ENCODE measurements around the gene FLACC1. TPM values are rescaled to one million over a fixed set of nuclear protein-coding genes. Genes with fewer than 3 reads are reported as not detected.

Gene FLACC1, protein sequence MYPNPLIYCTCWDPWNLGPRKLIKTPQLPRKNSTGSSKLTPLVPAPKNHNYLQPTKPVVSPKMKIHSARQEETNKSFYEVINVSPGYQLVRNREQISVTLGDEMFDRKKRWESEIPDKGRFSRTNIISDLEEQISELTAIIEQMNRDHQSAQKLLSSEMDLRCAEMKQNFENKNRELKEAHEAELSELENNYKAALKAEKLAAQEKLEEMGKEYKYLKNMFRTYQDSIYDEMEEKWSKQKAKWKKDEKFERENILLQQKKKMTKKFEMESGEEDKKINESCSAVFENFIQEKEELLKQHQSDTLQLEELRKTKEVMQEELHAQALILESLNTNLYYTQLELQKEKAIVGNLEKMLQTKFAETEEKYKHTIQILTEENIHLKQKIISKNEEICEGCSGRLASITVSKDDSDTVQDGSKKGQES
- polyA plus RNA-seq (2013, experiment 1 of 2) = 0.30 TPM
- not detected for polyA plus RNA-seq (2013, experiment 2 of 2)

- Histone ChIP-seq H3K4me3 (ENCODE audit: low read length) (no peak within 1 kb of the TSS), H3K27ac (ENCODE audit: low read depth, low read length) (0 out of 2 replicates have a peak within 1 kb of the TSS, but pooled peaks have one; percentile 23), H3K4me1 (ENCODE audit: insufficient read depth, low read length) (no peaks in the 10 kb centered on the region), H3K9ac (ENCODE audit: low read depth, low read length) (no peak within 1 kb of the TSS), H3K27me3 (ENCODE audit: insufficient read depth, low read length) (no peaks in the 10 kb centered on the region), H3K36me3 (ENCODE audit: insufficient read depth, low read length) (no peaks in the 10 kb centered on the region), H3K9me3 (ENCODE audit: insufficient read depth, low read depth, low read length) (no peaks in the 10 kb centered on the region)
- 58% methylated on average over 1 of the region's 1 CpG for WGBS
Observed at GRCh38 chr2:201357221-201357620, at the start of gene FLACC1. Gene FLACC1, minus strand, starts transcription at chr2:201357345. Its CDS starts 5,941 bp downstream, at chr2:201351404.

DNA sequence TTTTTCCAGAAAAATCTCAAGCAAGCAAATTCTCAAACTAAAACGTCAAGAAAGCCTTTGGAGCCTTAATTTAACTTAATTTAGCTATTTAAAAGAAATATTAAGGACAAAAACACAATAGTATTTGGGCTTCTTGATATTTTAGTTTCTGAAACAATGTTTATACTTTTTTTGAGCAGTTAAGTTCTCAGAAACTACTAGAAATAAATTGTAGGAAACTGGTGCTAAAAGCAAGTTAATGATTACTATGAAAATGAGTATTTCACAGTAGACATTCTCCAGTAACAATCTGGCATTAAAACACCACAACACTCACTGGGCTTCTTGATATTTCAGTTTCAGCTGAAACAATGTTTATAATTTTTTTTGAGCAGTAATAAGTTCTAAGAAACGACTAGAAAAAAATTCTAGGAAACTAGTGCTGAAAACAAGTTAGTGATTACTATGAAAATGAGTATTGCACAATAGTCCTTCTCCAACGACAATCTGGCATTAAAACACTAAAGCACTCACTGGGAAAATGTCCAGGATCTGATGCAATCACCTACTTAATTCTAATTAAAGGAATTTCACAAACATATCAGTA, 49.0 kb upstream of the FLACC1 start:
- Histone ChIP-seq H3K36me3 (ENCODE audit: insufficient read depth, low read length) (0 out of 2 replicates have a peak, but pooled peaks cover 6% of the 10 kb centered on the region), H3K9ac (ENCODE audit: low read depth, low read length) (no peak overlapping the region), H3K9me3 (ENCODE audit: insufficient read depth, low read depth, low read length) (no peaks in the 10 kb centered on the region), H3K27me3 (ENCODE audit: insufficient read depth, low read length) (no peaks in the 10 kb centered on the region), H3K4me3 (ENCODE audit: low read length) (no peak overlapping the region), H3K4me1 (ENCODE audit: insufficient read depth, low read length) (no peaks in the 10 kb centered on the region), H3K27ac (ENCODE audit: low read depth, low read length) (no peak overlapping the region)
- 95% methylated on average over 2 of the region's 3 CpGs for WGBS

DNA sequence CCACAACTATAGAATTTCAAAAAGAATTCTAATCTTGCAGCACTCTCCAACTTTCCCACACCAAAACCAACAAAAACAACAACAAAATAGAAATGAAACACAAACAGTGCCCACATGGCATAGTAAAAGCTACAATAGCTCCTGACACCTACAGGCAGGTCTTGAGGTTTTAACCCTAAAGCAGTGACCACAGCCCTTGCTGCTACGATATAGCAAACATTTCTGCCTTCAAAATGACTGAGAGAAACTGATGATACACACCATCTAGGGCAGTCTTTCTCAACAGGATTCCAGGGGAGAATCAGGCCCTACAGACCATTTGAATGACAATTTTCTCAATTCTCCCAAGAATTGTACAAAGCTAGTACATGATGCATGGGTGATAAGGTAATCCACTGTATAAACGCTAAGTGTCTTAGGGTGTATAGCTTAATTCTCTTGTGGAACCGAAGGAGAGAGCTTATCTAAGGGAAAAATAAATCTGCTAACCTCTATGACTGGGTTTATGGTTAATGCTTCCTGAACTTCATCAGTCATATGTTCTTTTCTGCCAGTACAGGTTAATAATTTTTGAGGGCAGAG, 47.6 kb upstream of the FLACC1 start:
- no peak overlapping the region for H3K27ac ChIP-seq (ENCODE audit: low read depth, low read length)
- H3K4me3 ChIP-seq (ENCODE audit: low read length) = no peak overlapping the region
- H3K27me3 ChIP-seq (ENCODE audit: insufficient read depth, low read length) = no peaks in the 10 kb centered on the region
- 93% methylated on average over 3 of the region's 3 CpGs for WGBS
- H3K9ac ChIP-seq (ENCODE audit: low read depth, low read length) = no peak overlapping the region
- no peaks in the 10 kb centered on the region for H3K9me3 ChIP-seq (ENCODE audit: insufficient read depth, low read depth, low read length)
- no peaks in the 10 kb centered on the region for H3K4me1 ChIP-seq (ENCODE audit: insufficient read depth, low read length)
- 0 out of 2 replicates have a peak, but pooled peaks cover 2% of the 10 kb centered on the region for H3K36me3 ChIP-seq (ENCODE audit: insufficient read depth, low read length)

DNA sequence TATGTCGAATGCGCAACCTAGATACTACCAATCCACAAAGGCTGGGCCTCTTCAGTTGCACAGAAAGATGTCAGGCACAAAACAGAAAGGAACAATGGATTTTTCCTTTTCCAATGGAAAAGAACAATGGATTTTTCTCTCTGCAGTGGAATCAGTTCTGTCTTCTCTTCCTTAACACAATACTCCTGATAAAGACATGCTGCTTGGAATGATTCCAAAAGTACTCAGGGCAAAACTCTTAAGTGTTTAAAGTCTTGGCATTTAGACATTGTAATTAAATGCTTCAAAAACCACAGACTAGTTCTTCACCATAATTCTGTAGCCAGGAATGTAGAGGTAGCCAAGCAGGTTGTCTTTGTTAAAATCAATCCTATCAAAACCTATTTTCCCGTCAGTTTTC, 46.7 kb upstream of the FLACC1 start:
- Histone ChIP-seq H3K27ac (ENCODE audit: low read depth, low read length) (no peak overlapping the region), H3K9ac (ENCODE audit: low read depth, low read length) (no peak overlapping the region), H3K9me3 (ENCODE audit: insufficient read depth, low read depth, low read length) (no peaks in the 10 kb centered on the region), H3K36me3 (ENCODE audit: insufficient read depth, low read length) (peaks cover 7% of the 10 kb centered on the region), H3K4me3 (ENCODE audit: low read length) (no peak overlapping the region), H3K4me1 (ENCODE audit: insufficient read depth, low read length) (no peaks in the 10 kb centered on the region), H3K27me3 (ENCODE audit: insufficient read depth, low read length) (no peaks in the 10 kb centered on the region)
- 100% methylated on average over 2 of the region's 3 CpGs for WGBS

DNA sequence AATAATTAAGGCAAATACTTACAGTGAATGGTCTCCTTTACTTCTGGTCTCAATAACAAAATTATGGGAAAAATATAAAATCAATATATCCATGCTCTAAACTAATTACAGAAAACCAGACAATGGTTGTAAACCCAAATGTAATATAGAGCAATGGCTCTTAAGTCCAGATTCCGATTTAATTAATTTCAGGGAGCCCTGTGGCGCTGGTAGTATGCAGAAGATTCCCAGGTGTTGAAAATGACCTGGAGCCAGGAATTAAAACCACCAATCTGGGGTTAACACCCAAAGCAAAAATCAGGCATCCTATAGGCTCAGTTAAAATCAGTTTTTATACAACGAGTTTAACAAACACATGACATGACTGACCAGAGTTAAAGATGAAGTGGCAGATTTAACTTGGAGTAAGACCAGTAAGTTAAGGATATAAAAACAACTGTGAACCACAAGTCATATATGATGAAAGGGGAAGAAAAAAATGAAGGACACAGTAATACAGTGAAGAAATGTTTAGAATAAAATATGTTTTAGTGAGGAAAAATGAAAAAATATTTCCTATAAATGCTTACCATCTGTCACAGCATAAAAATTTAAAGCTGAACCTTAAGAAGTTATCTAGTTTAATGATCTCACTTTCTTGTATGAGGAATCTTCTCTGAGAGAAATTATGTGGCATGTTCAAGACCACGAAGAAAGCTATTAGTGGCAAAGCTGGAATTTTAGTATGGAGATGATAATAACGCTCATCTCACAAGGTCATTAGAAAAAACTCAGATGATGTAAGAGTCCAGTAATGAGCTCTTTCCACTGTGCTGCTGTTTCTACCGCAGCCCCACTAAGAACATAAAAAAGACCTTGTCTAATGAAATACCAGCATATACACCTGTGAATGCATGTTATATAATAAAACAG, 45.8 kb upstream of the FLACC1 start:
- WGBS = 96% methylated on average over 6 of the region's 6 CpGs
- Histone ChIP-seq H3K9me3 (ENCODE audit: insufficient read depth, low read depth, low read length) (no peaks in the 10 kb centered on the region), H3K27me3 (ENCODE audit: insufficient read depth, low read length) (no peaks in the 10 kb centered on the region), H3K4me3 (ENCODE audit: low read length) (no peak overlapping the region), H3K9ac (ENCODE audit: low read depth, low read length) (no peak overlapping the region), H3K36me3 (ENCODE audit: insufficient read depth, low read length) (peaks cover 12% of the 10 kb centered on the region), H3K4me1 (ENCODE audit: insufficient read depth, low read length) (no peaks in the 10 kb centered on the region), H3K27ac (ENCODE audit: low read depth, low read length) (no peak overlapping the region)

DNA sequence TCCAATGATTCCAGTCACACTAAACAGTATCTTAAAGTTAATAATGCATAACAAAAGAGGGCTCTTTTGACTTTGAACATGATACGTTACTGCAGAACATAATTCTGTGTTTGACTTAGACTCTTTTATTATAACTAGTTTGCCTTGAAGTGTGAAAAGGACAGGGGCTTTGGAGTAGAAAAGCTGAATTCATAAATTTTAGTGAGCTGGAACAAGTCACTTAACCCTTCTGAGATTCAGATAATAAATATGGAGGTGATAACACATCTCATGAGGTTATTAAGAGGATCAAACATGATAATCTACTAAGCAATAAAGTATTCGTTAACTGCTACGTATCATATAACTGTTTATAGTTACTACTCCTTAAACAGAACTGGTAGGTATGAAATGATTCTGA, 44.7 kb upstream of the FLACC1 start:
- Histone ChIP-seq H3K27ac (ENCODE audit: low read depth, low read length) (no peak overlapping the region), H3K36me3 (ENCODE audit: insufficient read depth, low read length) (peaks cover 20% of the 10 kb centered on the region), H3K27me3 (ENCODE audit: insufficient read depth, low read length) (no peaks in the 10 kb centered on the region), H3K4me1 (ENCODE audit: insufficient read depth, low read length) (no peaks in the 10 kb centered on the region), H3K9ac (ENCODE audit: low read depth, low read length) (no peak overlapping the region), H3K9me3 (ENCODE audit: insufficient read depth, low read depth, low read length) (no peaks in the 10 kb centered on the region), H3K4me3 (ENCODE audit: low read length) (no peak overlapping the region)
- 100% methylated on average over 2 of the region's 3 CpGs for WGBS

DNA sequence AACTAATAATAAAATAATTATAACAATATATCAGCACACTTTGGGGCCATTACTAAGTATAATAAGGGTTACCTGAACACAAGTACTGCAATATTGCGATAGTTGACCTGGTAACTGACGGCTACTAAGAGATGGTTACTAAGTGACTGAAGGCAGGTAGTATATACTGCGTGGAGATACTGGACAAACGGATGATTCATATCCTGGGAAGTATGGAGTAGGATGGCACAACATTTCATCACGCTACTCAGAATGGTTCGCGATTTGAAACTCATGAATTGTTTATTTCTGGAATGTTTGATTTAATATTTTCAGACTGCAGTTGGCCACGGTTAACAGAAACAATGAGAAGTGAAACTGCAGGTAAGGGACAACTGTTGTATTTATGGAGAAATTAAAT, 39.5 kb upstream of the FLACC1 start:
- Histone ChIP-seq H3K4me3 (ENCODE audit: low read length) (no peak overlapping the region), H3K27ac (ENCODE audit: low read depth, low read length) (no peak overlapping the region), H3K9me3 (ENCODE audit: insufficient read depth, low read depth, low read length) (no peaks in the 10 kb centered on the region), H3K4me1 (ENCODE audit: insufficient read depth, low read length) (no peaks in the 10 kb centered on the region), H3K36me3 (ENCODE audit: insufficient read depth, low read length) (peaks cover 65% of the 10 kb centered on the region), H3K9ac (ENCODE audit: low read depth, low read length) (no peak overlapping the region), H3K27me3 (ENCODE audit: insufficient read depth, low read length) (no peaks in the 10 kb centered on the region)
- WGBS = 84% methylated on average over 8 of the region's 8 CpGs

GRCh38 chr2:201383136-201383535, 26.0 kb upstream of the FLACC1 start:
- H3K9me3 ChIP-seq (ENCODE audit: insufficient read depth, low read depth, low read length) = no peaks in the 10 kb centered on the region
- no peak overlapping the region for H3K27ac ChIP-seq (ENCODE audit: low read depth, low read length)
- H3K27me3 ChIP-seq (ENCODE audit: insufficient read depth, low read length) = no peaks in the 10 kb centered on the region
- no peak overlapping the region for H3K4me3 ChIP-seq (ENCODE audit: low read length)
- H3K36me3 ChIP-seq (ENCODE audit: insufficient read depth, low read length) = peaks cover 72% of the 10 kb centered on the region
- WGBS = 91% methylated on average over 1 of the region's 1 CpG
- peaks cover 9% of the 10 kb centered on the region; the same call in 1 of the 2 replicates for H3K4me1 ChIP-seq (ENCODE audit: insufficient read depth, low read length)
- H3K9ac ChIP-seq (ENCODE audit: low read depth, low read length) = no peak overlapping the region

GRCh38 chr2:201378496-201379397, 21.6 kb upstream of the FLACC1 start:
- H3K9me3 ChIP-seq (ENCODE audit: insufficient read depth, low read depth, low read length) = no peaks in the 10 kb centered on the region
- no peak overlapping the region for H3K27ac ChIP-seq (ENCODE audit: low read depth, low read length)
- H3K4me3 ChIP-seq (ENCODE audit: low read length) = no peak overlapping the region
- H3K4me1 ChIP-seq (ENCODE audit: insufficient read depth, low read length) = peaks cover 9% of the 10 kb centered on the region; the same call in 1 of the 2 replicates
- H3K36me3 ChIP-seq (ENCODE audit: insufficient read depth, low read length) = peaks cover 34% of the 10 kb centered on the region
- H3K27me3 ChIP-seq (ENCODE audit: insufficient read depth, low read length) = no peaks in the 10 kb centered on the region
- 78% methylated on average over 5 of the region's 5 CpGs for WGBS
- H3K9ac ChIP-seq (ENCODE audit: low read depth, low read length) = no peak overlapping the region

- no peaks in the 10 kb centered on the region for H3K9me3 ChIP-seq (ENCODE audit: insufficient read depth, low read depth, low read length)
- no peak overlapping the region for H3K4me3 ChIP-seq (ENCODE audit: low read length)
- WGBS = 98% methylated on average over 3 of the region's 3 CpGs
- H3K27ac ChIP-seq (ENCODE audit: low read depth, low read length) = no peak overlapping the region
- peaks cover 19% of the 10 kb centered on the region for H3K36me3 ChIP-seq (ENCODE audit: insufficient read depth, low read length)
- no peak overlapping the region for H3K9ac ChIP-seq (ENCODE audit: low read depth, low read length)
- H3K27me3 ChIP-seq (ENCODE audit: insufficient read depth, low read length) = no peaks in the 10 kb centered on the region
- H3K4me1 ChIP-seq (ENCODE audit: insufficient read depth, low read length) = peaks cover 9% of the 10 kb centered on the region; the same call in 1 of the 2 replicates
Observed at GRCh38 chr2:201377218-201377617, 20.1 kb upstream of the FLACC1 start.
